GM20431 (cell line): ENCODE results near the gene ERC2.

ENCODE experiments used
- in situ Hi-C: fragments of 300-500 bp; cut with MseI, MboI; formaldehyde crosslinking; loops from one replicate; pipeline ENCODE4 v1.15.0; 2020; ENCODE audit warnings: low sequenced_read_pairs; ENCODE audit not compliant: unreplicated experiment

Gene ERC2

DNA sequence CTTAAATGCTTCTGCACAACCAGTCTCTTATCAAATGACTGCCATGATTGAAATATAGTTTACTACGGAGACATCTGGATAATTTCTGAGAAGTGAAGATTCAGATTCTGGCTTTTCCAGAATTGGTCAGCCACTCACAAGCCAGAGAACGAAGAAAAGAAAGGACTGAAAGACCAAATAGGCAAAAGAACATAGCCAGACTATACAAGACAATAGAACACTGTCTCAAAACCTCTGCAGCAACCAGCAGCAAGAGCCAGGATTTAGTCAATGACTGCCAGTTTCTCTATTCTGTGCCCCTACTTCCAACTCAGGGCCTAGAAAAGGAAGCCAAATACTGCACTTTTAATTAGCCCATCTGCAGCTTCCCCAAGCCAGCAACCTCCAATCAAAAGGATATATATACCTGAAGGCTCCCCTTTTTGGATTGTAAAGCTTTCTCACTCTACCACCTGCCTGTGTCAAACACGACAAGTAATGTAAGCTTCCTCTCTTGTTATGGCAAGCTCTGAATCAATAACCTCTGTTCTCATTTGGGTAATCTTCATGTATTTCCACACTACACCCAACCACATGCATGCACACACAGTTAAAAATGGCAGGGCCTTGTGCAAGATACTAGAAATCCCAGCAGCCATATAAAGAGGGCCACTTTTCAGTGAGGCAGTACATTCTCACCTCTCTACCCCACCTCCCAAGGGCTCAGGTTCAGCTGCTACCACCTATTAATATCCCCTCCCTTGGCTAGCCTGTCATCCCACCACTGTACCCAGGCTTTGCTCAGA is 97.1 kb downstream of the ERC2 start:
- in situ Hi-C loops = no loop called here

DNA sequence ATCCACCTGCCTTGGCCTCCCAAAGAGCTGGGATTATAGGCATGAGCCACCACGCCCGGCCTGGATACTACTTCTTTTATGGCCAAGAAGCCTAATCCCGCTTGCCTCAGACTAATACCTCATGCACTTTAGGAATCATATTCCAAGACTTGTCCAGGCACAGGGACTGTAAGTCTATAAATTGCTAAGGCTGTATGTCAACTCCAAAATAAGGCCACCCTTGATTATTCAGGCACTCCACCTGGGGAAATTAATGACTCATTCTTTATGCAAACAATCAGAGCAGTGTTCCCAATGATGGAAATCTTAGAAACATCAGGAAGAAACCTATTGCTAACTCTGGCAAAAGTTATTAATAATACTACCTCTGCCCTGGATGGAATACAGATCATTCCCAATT is 98.4 kb downstream of the ERC2 start:
- in situ Hi-C loops = no loop called here

DNA sequence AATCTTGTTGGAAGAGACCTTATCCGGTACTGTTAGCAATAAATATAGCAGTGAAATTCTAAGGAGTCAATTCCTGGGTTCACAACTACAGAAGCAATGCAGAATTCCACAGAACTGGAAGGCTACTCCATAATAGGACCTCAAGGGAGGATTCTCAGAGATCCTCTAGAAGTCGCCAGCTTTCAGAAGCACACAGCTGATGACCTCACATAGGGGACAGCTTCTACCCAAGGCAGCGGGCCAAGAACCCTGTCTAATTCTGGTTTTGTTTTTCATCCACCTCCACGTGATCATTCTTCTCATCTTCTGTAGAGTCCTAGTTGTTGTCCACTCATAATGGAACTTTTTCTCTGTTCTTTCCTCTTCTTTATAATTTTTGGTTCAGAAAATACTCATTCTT is 99.4 kb downstream of the ERC2 start:
- in situ Hi-C loops = no loop called here

DNA sequence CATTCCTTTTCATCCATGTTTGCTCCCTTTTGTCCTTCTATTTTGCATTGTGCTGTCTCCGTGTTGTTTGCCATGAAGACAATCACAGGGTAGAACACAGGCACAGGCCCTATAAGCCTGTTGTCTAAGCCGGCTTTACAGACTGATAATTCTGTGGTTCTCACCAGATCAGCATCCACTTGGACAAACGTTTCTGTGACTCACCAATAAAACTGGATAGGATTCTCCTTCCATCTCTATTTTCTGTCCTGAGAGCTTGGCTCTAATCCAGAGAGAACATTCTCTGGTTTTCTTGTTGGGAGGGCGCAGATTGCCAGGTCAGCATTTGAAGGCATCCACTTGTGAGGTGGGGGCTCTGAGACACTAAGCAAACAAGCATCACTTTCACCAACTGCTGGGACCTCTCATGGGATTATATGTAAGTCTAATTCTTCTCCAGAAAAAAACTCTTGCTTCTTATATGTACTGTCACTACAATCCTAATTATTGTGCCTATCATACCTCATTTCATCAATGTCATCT is 101.6 kb downstream of the ERC2 start:
- in situ Hi-C loops = no loop called here

DNA sequence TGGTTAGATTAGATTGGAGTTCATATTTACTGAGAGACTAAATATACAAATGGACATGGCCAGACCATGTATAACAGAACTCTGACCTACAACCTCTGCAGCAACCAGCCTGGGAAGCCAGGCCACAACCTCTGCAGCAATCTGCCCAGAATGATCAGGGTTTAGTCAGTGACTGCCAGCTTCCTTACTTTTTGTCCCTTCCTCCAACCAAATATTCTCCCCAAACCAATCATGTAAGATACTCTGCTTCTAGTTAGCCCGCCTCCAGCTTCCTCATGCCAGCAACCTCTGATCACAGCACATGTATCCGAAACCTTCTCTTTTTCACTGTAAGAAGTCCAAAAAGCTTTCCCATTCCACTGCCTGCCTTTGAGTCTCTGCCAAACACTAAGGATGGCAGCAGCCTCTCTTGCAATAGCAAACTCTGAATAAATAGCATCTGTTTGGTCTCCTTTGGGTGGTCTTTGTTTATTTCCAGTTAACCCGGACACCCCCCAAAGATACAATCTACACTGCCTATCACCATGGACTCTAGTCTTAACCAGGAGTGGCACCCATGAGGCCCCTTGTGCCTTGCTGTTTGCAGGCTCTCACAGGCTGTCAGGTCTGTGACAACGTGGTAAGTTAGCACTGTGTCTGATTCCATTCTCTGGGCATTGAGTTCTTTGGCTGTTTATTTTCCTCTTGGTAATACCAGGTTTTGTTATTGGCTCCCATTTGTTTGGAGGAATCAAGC is 102.2 kb downstream of the ERC2 start:
- in situ Hi-C loops = no loop called here

DNA sequence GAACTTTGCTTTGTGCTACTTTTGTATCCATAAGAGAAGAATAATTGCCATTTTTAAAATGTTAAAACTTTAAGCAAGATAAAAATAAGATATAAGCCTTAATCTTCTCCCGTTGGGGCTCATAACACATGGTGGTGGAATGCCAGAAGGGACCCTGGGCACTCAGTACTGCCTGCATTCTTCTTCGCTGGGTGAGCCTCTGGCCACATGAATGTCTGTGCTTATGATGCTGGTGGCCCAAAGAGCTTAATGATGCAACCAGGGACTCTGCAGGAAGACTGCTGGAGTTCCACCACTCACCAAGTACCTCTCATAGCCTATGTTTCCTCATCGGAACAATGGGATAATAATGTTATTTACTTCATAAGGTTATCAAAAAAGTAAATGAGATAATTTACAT is 103.6 kb downstream of the ERC2 start:
- in situ Hi-C loops = no loop called here

DNA sequence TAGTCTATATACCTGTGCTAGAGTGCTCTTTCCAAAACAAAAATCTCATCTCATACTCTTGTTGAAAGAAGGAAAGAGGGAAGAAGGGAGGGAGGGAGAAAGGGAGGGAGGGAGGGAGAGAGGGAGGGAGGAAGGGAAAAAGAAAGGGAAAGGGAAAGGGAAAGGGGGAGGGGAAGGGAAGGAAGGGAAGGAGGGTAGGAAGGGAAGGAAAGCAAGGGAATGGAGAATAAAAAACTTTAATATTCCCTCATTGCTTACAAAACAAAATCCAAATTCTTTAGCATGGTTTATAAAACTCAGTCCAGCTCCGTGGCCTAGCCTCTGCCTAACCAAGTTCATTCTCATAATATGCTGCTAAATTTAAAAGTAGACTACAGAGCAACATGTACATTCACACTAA is 104.5 kb downstream of the ERC2 start:
- in situ Hi-C loops = no loop called here

DNA sequence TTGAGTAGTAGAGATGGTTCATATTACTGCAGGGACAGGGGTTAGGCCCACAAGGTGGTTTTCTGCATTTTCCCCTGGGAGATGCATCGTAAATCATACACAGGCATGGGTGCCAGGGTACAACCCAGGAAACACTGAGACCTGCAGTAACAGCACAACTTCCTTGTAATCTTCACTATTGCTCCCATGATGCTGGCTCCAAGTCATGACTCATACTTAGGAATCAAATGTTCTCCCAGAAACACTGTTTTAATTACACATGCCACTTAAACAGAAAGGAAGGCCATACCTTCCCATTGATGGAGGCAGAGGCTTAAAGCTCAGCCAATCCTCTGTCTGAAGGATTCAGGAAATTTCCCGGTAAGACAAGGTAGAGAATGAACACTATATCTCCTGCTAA is 106.5 kb downstream of the ERC2 start:
- in situ Hi-C loops = no loop called here

DNA sequence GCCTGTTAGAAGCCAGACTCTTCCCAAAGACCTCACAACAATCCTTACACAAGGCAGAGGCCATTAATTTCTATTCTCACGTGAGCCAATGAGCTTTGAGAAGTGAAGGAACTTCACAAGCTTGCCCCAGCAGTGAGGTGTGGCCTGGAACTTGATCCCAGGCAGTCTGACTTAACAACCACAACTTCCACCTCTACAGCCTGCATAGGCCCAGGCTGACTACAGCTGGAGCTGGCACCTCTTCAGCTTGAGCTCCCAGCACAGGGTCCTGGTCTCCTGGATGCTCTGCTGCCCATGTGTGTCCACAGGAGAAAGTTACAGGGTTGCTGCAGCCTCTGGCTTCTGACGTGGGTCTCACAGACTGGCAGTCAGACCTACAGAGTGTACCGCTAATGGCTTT is 111.0 kb downstream of the ERC2 start:
- in situ Hi-C loops = no loop called here

DNA sequence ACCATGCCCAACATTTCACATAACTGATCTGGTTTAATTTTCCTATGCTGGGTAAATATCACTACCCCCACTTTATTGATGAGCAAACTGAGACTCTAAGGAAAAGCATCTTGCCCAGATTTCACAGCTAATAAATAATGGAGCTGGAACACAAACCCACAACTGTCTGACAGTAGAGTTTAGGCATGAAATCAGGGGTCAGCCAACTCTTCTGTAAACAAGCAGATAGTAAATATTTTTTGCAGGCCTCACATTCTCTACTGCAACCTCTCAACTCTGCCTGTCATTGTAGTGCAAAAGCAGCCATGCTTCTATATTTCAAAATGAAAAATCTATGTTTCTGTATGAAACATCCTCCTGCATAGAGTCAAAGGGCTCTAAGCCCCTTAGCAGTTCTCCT is 111.5 kb downstream of the ERC2 start:
- in situ Hi-C loops = no loop called here

DNA sequence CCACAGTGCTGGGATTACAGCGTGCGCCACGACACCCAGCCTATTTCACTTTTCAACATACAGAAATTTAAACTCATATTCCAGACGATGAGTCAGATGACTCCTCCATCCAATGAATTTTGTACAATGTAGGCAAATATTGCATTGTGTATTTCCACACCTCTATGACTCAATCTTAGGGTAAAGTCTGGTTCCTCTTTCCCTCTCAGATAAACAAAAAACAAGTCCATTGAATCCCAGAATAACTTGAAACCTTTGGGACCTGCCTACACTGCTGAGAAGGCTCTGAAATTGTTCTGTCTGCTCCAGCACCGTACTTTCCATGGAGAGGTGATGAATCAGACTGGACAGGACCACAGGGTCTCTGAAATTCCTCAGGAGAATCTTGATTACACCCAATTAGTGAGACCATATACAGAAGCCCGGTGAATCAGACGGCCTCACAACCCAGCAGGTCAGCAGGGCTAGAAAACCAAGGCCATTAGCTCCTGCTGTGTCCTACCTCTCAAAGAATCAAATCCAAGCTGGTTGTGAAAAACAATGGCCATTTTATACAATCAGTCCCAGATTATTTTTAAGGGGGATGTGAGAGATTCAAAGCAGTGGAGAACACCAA is 112.6 kb downstream of the ERC2 start:
- in situ Hi-C loops = no loop called here

DNA sequence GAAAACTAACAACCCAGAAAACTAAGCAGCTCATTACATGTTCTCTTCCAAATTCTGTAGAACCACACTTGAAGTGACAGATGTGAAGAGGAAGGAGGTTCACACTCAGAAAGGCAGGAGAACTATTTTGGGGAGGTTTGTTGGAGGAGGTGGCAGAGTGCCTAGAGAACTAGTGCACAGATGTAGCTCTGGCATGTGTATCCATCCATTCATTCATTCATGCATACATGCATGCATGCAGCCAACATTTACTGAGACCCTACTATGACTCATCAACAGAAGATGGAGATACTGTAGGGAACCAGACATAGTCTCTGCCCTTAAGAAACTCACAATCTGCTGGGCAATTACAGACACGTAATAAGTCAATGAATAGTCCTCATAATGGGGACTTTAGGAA is 116.7 kb downstream of the ERC2 start:
- in situ Hi-C loops = no loop called here

DNA sequence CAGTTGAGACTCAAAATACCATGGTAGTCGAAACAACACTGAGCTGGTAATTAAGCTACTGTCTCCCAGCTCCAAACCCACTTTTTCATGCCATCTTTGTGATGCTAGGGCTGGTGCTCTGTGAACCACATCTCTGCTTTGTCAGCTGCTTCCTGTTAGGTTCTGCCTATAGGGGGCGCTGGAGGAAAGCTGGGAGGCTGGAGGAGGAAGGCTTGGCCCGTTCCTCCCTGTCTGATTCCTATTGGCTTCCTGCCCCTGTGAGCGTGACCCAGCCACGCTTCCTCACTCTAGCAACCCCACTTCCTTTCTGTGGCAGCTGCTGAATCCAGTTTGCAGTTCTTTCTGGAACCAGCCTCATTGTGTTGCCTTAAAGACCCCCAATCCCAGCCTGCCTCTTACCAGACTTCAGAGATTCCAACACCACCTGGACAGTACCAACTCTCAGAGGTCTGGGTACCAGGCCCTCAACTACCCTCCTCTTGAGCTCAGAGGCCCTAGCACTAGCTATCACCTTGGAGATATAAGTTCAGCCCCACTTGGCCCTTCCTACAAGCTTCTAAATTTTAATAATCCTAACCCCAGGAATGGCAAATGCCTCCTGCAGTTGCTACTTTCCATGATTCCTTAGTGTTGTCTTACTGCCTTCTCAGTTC is 120.9 kb downstream of the ERC2 start:
- in situ Hi-C loops = no loop called here

DNA sequence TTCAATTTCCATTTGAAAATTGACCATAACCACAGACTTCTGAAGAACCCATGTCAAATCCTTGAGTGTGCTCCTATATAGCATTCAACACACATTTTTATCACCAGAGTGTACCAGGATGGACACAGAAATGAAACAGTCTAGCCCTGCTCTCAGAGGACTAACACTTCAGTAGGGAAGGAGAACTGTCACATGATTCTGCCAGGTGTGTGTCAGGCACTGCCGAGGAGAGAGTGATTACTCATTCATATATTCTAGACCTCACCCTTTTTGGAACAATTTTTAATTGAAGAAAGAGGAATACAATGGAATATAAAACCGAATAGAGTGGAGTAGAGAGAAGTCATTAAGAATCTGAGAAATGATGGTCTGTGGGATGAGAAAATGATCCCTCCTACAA is 125.8 kb downstream of the ERC2 start:
- in situ Hi-C loops = no loop called here

DNA sequence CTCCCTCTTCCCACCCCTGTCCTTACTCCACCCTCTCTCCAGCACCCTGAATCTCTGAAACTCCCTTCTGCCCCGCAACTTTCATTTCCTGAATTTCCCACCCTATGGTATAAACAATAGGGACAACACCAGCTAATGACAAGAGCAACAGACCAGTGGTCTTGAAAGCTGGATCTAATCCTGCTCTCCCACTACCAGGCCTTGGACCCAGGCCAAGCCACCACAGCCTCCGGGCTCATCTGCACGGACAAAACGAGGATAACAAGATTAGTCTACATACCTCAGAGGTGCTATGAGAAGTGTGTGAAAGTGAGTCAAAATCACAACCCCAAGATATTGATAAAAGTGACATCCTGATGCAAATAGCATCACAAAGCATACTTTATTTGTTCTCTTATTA is 128.6 kb downstream of the ERC2 start:
- in situ Hi-C loops = no loop called here

DNA sequence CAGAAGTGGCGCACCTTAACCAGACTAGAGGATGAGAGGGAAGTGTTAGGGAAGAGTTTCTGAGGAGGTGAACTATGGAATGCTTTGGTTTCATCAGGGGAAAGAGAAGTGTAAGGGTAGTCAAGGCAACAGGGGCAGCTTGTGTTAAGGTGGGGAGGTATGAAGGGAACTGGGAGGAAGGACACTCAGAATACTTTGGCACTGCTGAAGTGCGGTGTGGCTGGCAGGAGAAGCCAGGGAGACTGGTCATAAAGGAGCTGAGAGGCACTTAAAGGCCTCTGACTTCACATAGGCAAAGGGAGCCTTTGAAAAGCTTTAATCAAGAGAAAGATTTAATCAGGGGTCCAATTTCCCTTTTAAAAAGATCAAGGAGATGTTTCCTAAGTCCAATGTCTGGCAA is 129.0 kb downstream of the ERC2 start:
- in situ Hi-C loops = no loop called here

DNA sequence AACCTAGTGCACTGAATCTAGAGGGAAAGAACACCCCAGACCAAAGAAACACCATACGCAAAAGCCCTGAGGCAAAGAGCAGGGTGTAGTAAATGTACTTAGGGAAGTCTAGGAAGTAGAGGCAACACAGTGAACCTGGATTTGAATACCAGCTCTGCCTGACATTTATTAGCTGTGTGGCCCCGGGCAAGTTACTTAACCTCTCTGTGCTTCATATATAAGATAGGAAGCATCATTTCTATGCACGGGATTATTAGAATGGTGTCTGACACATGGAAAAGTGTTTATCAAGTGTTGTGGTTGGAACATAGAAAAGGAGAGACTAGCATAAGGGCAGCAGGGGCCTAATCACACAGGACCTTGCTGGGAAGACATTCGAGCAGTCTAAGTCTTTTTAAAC is 132.2 kb downstream of the ERC2 start:
- in situ Hi-C loops = no loop called here

DNA sequence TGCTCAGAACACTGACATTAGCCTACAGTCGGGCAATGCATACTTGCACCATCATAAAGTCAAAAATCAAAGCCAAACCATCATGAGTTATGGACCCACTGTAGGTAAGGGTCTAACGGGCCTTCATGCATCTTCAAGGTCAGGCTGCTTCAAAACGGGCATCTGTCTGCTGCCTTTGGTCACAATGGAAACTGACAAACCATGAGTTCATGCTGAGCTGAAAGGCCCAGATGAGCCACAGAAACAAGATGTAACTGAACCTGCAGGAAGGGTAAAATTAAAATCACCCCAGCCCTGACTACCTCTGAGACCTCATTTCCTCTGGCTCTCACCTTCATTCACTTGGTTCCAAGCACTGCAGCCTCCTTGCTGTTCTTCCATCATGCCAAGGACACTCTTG is 143.8 kb downstream of the ERC2 start:
- in situ Hi-C loops = no loop called here

DNA sequence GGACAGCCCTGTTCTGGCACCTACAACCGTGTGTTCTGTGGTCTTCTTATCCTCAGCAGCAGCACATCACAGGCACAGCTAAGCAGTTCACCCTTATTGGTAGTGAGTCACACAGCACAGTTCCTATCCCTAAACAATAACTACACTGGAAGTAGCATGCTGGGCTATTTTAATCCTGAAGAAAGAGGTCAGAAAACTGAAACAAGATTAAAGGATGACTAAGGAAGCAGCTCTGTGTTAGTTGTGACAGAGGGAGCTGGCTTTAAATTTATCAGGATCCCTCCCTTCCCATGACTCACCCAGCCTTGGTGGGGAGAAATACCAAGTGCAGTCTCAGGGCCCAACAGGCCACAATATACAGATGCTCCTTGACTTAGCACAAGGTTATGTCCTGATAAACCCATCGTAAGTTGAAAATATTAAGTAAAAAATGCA is 144.3 kb downstream of the ERC2 start:
- in situ Hi-C loops = no loop called here

DNA sequence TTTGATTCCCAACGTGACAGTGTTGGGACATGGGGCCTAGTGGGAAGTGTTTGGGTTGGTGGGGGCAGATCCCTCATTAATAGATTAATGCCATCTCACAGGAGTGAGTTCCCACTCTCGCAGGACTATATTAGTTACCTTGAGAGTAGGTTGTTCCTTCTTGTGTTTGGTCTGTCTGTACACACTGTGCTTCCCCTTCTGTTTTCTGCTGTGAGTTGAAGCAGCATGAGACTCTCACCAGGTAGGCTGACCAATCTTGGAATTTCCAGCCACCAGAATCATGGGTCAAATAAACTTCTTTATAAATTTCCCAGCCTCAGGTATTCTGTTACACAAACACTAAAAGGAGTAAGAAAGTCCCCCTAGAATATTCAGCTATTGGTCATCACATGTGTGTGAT is 145.4 kb downstream of the ERC2 start:
- in situ Hi-C loops = no loop called here

DNA sequence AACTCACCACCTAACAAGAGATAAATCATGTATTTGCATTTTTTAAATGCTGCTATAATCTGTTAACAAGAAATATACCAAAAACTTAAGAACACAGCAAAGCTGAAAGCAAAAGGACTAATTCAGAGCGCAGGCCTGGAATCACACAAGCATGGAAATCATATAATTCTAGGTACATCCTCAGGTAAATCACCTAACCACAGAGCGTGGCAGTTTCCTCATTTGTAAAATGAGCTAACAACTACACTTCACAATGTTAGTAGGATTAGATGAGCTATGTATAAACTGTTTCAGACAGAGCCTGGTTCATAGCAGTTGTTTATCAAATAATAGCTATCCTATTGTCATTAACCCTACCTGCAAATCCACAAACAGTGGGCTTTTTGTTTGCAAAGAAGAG is 146.4 kb downstream of the ERC2 start:
- in situ Hi-C loops = no loop called here
